GM23248 (cell line): ENCODE measurements around the gene ACER3.

ENCODE experiments used
- EZH2 ChIP-seq: fragments of 200-600 bp; sonication (generic); IDR thresholded peaks from 2 replicates; pipeline ENCODE4 v1.6.1; 2018; ENCODE audit warnings: antibody characterized with exemption, mild to moderate bottlenecking; ENCODE audit not compliant: insufficient read depth, poor library complexity, severe bottlenecking
- EZH2phosphoT487 ChIP-seq: fragments of 200-600 bp; sonication (generic); IDR thresholded peaks from 2 replicates; pipeline ENCODE4 v1.6.1; 2018; ENCODE audit warnings: antibody characterized with exemption, moderate library complexity, mild to moderate bottlenecking, low read depth; ENCODE audit not compliant: insufficient read depth

GRCh38 chr11:77063861-77064260 is 203.1 kb downstream of the ACER3 start:
- TF ChIP-seq EZH2 (no peak), EZH2phosphoT487 (no peak)
